ENCODE results near the gene TXNDC9.
"Not testable (repeated sequence)": the region's sequence is repeated elsewhere in the genome, so short reads cannot be mapped to it uniquely, and the experiment has no call there.

Gene TXNDC9

DNA sequence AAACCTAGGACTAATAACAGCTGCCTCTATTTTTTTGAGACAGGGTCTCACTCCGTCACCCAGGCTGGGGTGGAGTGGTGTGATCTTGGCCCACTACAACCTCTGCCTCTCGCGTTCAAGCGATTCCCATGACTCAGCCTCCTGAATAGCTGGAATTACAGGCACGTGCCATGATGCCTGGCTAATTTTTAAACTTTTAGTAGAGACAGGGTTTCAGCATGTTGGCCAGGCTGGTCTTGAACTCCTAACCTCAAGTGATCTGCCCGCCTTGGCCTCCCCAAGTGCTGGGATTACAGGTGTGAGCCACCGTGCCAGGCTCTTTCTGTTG, 18.3 kb downstream of the TXNDC9 start:
- DNase-seq: not testable (repeated sequence)

DNA sequence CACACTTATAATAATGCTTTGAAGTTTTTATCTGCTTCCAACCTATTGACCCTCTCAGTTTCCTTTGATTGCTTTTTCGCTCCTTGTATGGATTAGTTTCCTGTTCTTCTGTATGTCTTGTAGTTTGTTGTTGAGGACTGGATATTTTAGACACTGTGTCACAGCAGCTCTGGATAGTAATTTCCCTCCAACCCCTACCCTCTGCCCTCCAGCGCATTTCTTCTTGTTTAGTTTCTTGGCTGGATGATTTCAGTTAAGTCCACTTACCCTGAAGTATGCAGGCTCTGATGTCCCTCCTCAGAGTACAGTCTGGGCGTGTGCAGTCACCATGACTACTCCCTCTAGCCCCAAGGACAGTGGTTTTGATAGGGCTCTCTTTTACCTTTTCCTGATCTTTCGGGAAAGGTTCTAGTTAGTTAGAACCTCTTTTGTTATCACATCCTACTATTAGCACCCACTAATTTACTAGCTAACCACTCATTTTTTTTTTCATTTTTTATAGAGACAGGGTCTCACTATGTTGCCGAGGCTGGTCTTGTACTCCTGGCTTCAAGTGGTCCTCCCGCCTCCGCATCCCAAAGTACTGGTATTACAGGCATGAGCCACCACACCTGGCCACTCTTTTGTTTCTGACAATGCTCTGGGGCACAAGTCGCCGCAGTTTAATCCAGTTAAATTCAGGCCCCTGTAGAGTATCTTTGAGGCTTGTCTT, 18.8 kb downstream of the TXNDC9 start:
- no peak for DNase-seq

DNA sequence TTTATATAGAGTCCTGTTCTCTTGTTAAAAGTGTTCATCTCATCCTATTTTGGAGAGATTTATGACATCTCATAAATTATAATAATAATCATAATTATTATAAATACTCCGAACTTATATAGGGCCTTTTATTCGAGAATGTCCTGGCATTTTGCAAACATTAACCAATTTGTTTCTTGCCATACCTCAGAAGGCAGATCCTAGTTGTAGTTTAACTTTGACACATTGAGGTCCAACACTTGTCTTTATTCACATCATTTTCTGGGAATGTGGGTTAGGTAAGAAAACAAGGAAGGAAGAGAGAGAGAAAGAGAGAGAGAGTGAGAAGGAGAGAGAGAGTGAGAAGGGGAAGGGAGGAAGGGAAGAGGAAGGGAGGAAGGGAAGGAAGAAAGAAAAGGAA, 35.0 kb downstream of the TXNDC9 start, which contains the start of gene LYG1:
Gene LYG1, minus strand, starts transcription at position 101 of the 400 bp plus-strand sequence. CDS start 5,527 bp downstream, outside the sequence.
- not testable (repeated sequence) for DNase-seq

- DNase-seq: no peak
Measured at GRCh38 chr2:99299580-99299979, 36.6 kb downstream of the TXNDC9 start.

- no peak for DNase-seq
Measured at GRCh38 chr2:99297994-99298393, 38.1 kb downstream of the TXNDC9 start.

DNA sequence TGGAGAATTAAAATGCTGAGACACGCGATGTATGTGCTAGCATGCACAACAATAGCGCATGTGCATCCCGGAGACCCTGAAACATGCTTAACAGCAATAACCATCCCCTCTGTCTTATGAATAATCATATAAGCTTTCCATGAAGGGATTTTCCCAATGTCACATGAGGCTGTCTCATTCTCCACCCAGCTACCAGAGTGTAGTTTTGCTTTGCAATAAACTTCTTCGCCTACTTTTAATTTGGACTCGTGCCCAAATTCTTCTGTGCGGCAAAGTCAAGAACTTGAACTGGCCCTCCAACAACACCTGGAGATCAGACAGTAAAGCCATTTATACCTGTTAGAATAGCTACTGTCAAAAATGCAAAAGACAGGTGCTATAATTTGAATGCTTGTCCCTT, 50.6 kb downstream of the TXNDC9 start:
- DNase-seq: no peak

- no peak for DNase-seq
Measured at GRCh38 chr2:99279969-99280695, 56.0 kb downstream of the TXNDC9 start.

- DNase-seq: no peak
Measured at GRCh38 chr2:99278793-99279291, 57.3 kb downstream of the TXNDC9 start.

DNA sequence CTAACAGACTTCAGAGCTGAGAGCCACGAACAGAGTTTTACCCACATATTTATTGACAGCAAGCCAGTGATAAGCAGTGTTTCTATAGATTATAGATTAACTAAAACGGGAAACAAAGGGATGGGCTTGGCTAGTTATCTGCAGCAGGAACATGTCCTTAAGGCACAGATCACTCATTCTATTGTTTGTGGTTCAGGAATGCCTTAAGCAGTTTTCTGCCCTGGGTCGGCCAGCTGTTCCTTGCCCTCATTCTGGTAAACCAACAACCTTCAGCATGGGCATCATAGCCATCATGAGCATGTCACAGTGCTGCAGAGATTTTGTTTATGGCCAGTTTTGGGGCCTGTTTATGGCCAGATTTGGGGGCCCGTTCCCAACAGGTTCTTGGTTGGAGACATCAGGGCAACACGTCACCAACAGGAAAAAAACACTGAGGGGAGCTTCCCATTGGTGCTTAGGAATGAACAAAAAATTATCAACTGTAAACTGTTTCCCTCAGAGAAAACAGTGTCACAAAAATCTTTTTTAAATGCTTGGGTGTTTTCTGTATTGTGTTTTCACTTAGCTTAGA, 57.9 kb downstream of the TXNDC9 start:
- DNase-seq: not testable (repeated sequence)

GRCh38 chr2:99275882-99276281, 60.3 kb downstream of the TXNDC9 start:
- DNase-seq: no peak
